Esophagus squamous epithelium (tissue), 4 donors: Measurements from ENCODE around the gene LRCOL1.

ENCODE experiments used
- CTCF ChIP-seq, 6 experiments: fragments of 450-650 bp in 4 of 6; fragments of 200-600 bp in 2 of 6; sonication (generic) in 2 of 6; IDR thresholded peaks; one replicate each; pipeline ENCODE4 v1.5.1; 2016 to 2019; ENCODE audit warnings: antibody characterized with exemption in 6 of 6, mild to moderate bottlenecking in 4 of 6, moderate library complexity in 4 of 6
- POLR2A ChIP-seq, 4 donors: fragments of 450-650 bp; IDR thresholded peaks; one replicate each; pipeline ENCODE4 v1.6.1; 2017; ENCODE audit warnings: antibody characterized with exemption in 4 of 4, mild to moderate bottlenecking in 4 of 4, moderate library complexity in 3 of 4

GRCh38 chr12:132638541-132639408 lies 28.4 kb upstream of the LRCOL1 start:
- peak in 4 of 6 experiments; percentile 54 to 77 (median 60) for TF ChIP-seq CTCF (IDR thresholded peaks at IDR 0.05)
- no peak for TF ChIP-seq POLR2A (IDR thresholded peaks at IDR 0.05)
